Measurements from ENCODE around the gene FAF1.

Gene FAF1

GRCh38 chr1:50454911-50455310 lies 505.2 kb downstream of the FAF1 start:
- Histone ChIP-seq H4K20me1 (ENCODE audit: control insufficient read depth, insufficient read depth, low read depth, low read length) (no peaks in the 10 kb centered on the region), H3K4me1 (ENCODE audit: control insufficient read depth, low read length) (no peaks in the 10 kb centered on the region), H3K9me2 (replicated peaks; ENCODE audit: control insufficient read depth, low read length) (no peaks in the 10 kb centered on the region), H3K79me2 (ENCODE audit: control insufficient read depth, low read length) (no peaks in the 10 kb centered on the region), H3K4me2 (ENCODE audit: low read length) (no peak overlapping the region), H3K4me3 (ENCODE audit: low read length) (no peak overlapping the region), H3K27ac (ENCODE audit: low read depth, low read length) (no peak overlapping the region), H3K9me3 (ENCODE audit: control insufficient read depth, insufficient read depth, low read length) (no peaks in the 10 kb centered on the region), H3K27me3 (ENCODE audit: control insufficient read depth, low read length) (no peaks in the 10 kb centered on the region), H3F3A (ENCODE audit: control insufficient read depth, insufficient read depth) (no peaks in the 10 kb centered on the region), H3K36me3 (ENCODE audit: control insufficient read depth, low read length) (peaks cover 9% of the 10 kb centered on the region)
- TF ChIP-seq EZH2phosphoT487 (IDR thresholded peaks at IDR 0.05; ENCODE audit: borderline replicate concordance, low read length) = no peak
- TF ChIP-seq, protein P1, sequence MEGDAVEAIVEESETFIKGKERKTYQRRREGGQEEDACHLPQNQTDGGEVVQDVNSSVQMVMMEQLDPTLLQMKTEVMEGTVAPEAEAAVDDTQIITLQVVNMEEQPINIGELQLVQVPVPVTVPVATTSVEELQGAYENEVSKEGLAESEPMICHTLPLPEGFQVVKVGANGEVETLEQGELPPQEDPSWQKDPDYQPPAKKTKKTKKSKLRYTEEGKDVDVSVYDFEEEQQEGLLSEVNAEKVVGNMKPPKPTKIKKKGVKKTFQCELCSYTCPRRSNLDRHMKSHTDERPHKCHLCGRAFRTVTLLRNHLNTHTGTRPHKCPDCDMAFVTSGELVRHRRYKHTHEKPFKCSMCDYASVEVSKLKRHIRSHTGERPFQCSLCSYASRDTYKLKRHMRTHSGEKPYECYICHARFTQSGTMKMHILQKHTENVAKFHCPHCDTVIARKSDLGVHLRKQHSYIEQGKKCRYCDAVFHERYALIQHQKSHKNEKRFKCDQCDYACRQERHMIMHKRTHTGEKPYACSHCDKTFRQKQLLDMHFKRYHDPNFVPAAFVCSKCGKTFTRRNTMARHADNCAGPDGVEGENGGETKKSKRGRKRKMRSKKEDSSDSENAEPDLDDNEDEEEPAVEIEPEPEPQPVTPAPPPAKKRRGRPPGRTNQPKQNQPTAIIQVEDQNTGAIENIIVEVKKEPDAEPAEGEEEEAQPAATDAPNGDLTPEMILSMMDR (IDR thresholded peaks at IDR 0.05; ENCODE audit: low read depth, low read length, poor library complexity, severe bottlenecking) = no peak

GRCh38 chr1:50453266-50453665 lies 506.8 kb downstream of the FAF1 start:
- H3K36me3 ChIP-seq (ENCODE audit: control insufficient read depth, low read length) = peaks cover 9% of the 10 kb centered on the region
- TF ChIP-seq, protein P1 (IDR thresholded peaks at IDR 0.05; ENCODE audit: low read depth, low read length, poor library complexity, severe bottlenecking) = no peak
- TF ChIP-seq EZH2phosphoT487 (IDR thresholded peaks at IDR 0.05; ENCODE audit: borderline replicate concordance, low read length) = no peak
- no peak overlapping the region for H3K4me2 ChIP-seq (ENCODE audit: low read length)
- no peaks in the 10 kb centered on the region for H3K9me3 ChIP-seq (ENCODE audit: control insufficient read depth, insufficient read depth, low read length)
- no peaks in the 10 kb centered on the region for H4K20me1 ChIP-seq (ENCODE audit: control insufficient read depth, insufficient read depth, low read depth, low read length)
- no peak overlapping the region for H3K4me3 ChIP-seq (ENCODE audit: low read length)
- H3K9me2 ChIP-seq (replicated peaks; ENCODE audit: control insufficient read depth, low read length) = no peaks in the 10 kb centered on the region
- H3K79me2 ChIP-seq (ENCODE audit: control insufficient read depth, low read length) = no peaks in the 10 kb centered on the region
- no peak overlapping the region for H3K27ac ChIP-seq (ENCODE audit: low read depth, low read length)
- H3F3A ChIP-seq (ENCODE audit: control insufficient read depth, insufficient read depth) = no peaks in the 10 kb centered on the region
- no peaks in the 10 kb centered on the region for H3K4me1 ChIP-seq (ENCODE audit: control insufficient read depth, low read length)
- no peaks in the 10 kb centered on the region for H3K27me3 ChIP-seq (ENCODE audit: control insufficient read depth, low read length)

- Histone ChIP-seq H3K27me3 (ENCODE audit: control insufficient read depth, low read length) (no peaks in the 10 kb centered on the region), H3K4me1 (ENCODE audit: control insufficient read depth, low read length) (no peaks in the 10 kb centered on the region), H3K27ac (ENCODE audit: low read depth, low read length) (no peak overlapping the region), H3F3A (ENCODE audit: control insufficient read depth, insufficient read depth) (no peaks in the 10 kb centered on the region), H3K4me2 (ENCODE audit: low read length) (no peak overlapping the region), H3K36me3 (ENCODE audit: control insufficient read depth, low read length) (peaks cover 9% of the 10 kb centered on the region), H3K9me2 (replicated peaks; ENCODE audit: control insufficient read depth, low read length) (no peaks in the 10 kb centered on the region), H4K20me1 (ENCODE audit: control insufficient read depth, insufficient read depth, low read depth, low read length) (no peaks in the 10 kb centered on the region), H3K4me3 (ENCODE audit: low read length) (no peak overlapping the region), H3K9me3 (ENCODE audit: control insufficient read depth, insufficient read depth, low read length) (no peaks in the 10 kb centered on the region), H3K79me2 (ENCODE audit: control insufficient read depth, low read length) (no peaks in the 10 kb centered on the region)
- TF ChIP-seq, protein P1 (IDR thresholded peaks at IDR 0.05; ENCODE audit: low read depth, low read length, poor library complexity, severe bottlenecking) = no peak
- no peak for TF ChIP-seq EZH2phosphoT487 (IDR thresholded peaks at IDR 0.05; ENCODE audit: borderline replicate concordance, low read length)
These were observed 507.4 kb downstream of the FAF1 start for GRCh38 chr1:50452700-50453099.

Data from DOHH2 (cell line).